Left cardiac atrium (tissue), 4 donors: Measurements from ENCODE around the gene KCNQ4. TPM values are rescaled to one million over a fixed set of nuclear protein-coding genes. Genes with fewer than 3 reads are reported as not detected.
A peak's percentile ranks its signal among the peaks of the same experiment; 100 is the strongest.

ENCODE experiments used
- ATAC-seq, 2 donors: fragments of 200-7000 bp; cut with Tn5 transposase; one replicate each; pipeline ENCODE4 v1.9.1; 2020; ENCODE audit warnings: mild to moderate bottlenecking in 2 of 2, moderate library complexity in 2 of 2
- DNase-seq: peaks from one replicate; pipeline ENCODE4 v3.0.0-alpha.2; 2020
- intact Hi-C, 2 donors: fragments of 100-400 bp; cut with DNase I; formaldehyde crosslinking; loops; one replicate each; pipeline versions ENCODE4 v1.14.1 to v1.15.1; 2022 to 2023
- total RNA-seq, 2 donors: library from RNA; stranded (reverse); fragmentation: NEBNext Ultra II Directional; extraction: Animal tissue kit (Norgen Biotek cat#: 25700); gene quantifications; one replicate each; pipeline ENCODE4 v1.2.1, GENCODE V29; 2021
- donor health status: DM: no; HTN: yes; CAD: no.
- donor health status: DM: no; HTN: yes; CAD: no; lungs with severe emphysema.
- donor health status: DM: yes; HTN: yes; CAD: no.
- donor health status: Dilated cardiomyopathy.

KCNQ4 gene
- total RNA-seq, 2 donors from 2014 or later = 1.3 to 1.4 TPM

- no peak for DNase-seq
- intact Hi-C loops = no loop called here
- no peak for ATAC-seq
Measured at GRCh38 chr1:40753142-40753882, 30.3 kb upstream of the KCNQ4 start.

- intact Hi-C loops = no loop called here
- DNase-seq (no peak), ATAC-seq (no peak)
Measured at GRCh38 chr1:40754201-40754600, 29.4 kb upstream of the KCNQ4 start.

- peak; percentile 54 to 85 for ATAC-seq
- no peak for DNase-seq
- intact Hi-C loops = no loop called here
Measured at GRCh38 chr1:40755067-40755466, 28.5 kb upstream of the KCNQ4 start.

GRCh38 chr1:40756523-40756922 lies 27.1 kb upstream of the KCNQ4 start:
- ATAC-seq = no peak

GRCh38 chr1:40757084-40757483 lies 26.5 kb upstream of the KCNQ4 start:
- intact Hi-C loops = no loop called here
- no peak for ATAC-seq
- no peak for DNase-seq

More at GRCh38 chr1:40756523-40756922, 27.1 kb upstream of the KCNQ4 start:
- intact Hi-C loops = no loop called here
- no peak for DNase-seq

- intact Hi-C loops = no loop called here
- ATAC-seq (no peak), DNase-seq (no peak)
Measured at GRCh38 chr1:40758004-40758403, 25.6 kb upstream of the KCNQ4 start.

GRCh38 chr1:40758578-40759343 lies 24.8 kb upstream of the KCNQ4 start:
- ATAC-seq (peak in 1 of 2 donors; percentile 24), DNase-seq (no peak)
- intact Hi-C loops = no loop called here

GRCh38 chr1:40760984-40761383 lies 22.6 kb upstream of the KCNQ4 start:
- DNase-seq (no peak), ATAC-seq (peak in 1 of 2 donors; percentile 74)
- intact Hi-C loops = no loop called here

GRCh38 chr1:40762144-40762923 lies 21.3 kb upstream of the KCNQ4 start:
- DNase-seq (no peak), ATAC-seq (no peak)
- intact Hi-C loops = no loop called here

- DNase-seq (no peak), ATAC-seq (no peak)
- intact Hi-C loops = no loop called here
Measured at GRCh38 chr1:40763742-40764532, 19.6 kb upstream of the KCNQ4 start.

GRCh38 chr1:40764981-40765380 lies 18.6 kb upstream of the KCNQ4 start:
- no peak for DNase-seq
- no peak for ATAC-seq
- intact Hi-C loops = no loop called here

GRCh38 chr1:40766017-40766416 lies 17.6 kb upstream of the KCNQ4 start:
- intact Hi-C loops = no loop called here
- ATAC-seq (no peak), DNase-seq (no peak)

GRCh38 chr1:40766560-40766959 lies 17.0 kb upstream of the KCNQ4 start:
- ATAC-seq (no peak), DNase-seq (no peak)
- intact Hi-C loops = no loop called here

- intact Hi-C loops = no loop called here
- peak in 1 of 2 donors; percentile 13 for ATAC-seq
- DNase-seq = no peak
Measured at GRCh38 chr1:40768146-40768990, 15.2 kb upstream of the KCNQ4 start.

- intact Hi-C loops = loop anchor here (5.0 to 10.0 kb wide), 3 partner anchors 75 to 155 kb away; no protein-coding TSS in a partner anchor
- ATAC-seq = peak; percentile 13 to 51
- no peak for DNase-seq
Measured at GRCh38 chr1:40769815-40770214, 13.8 kb upstream of the KCNQ4 start.

GRCh38 chr1:40770296-40771070 lies 13.1 kb upstream of the KCNQ4 start:
- DNase-seq = no peak
- intact Hi-C loops = loop anchor here (5.0 to 10.0 kb wide), 3 partner anchors 74 to 156 kb away; no protein-coding TSS in a partner anchor
- ATAC-seq = no peak
